Karpas-422 (cell line): ENCODE results near the gene KPTN. TPM values are rescaled to one million over a fixed set of nuclear protein-coding genes. Genes with fewer than 3 reads are reported as not detected.
"Not testable (repeated sequence)": the region's sequence is repeated elsewhere in the genome, so short reads cannot be mapped to it uniquely, and the experiment has no call there.

Experiments
- DNase-seq: peaks from one replicate; pipeline ENCODE4 v3.0.0-alpha.2; 2015
- H2AFZ ChIP-seq: fragments of 200-600 bp; sonication (generic); 2 replicates; pipeline ENCODE4 v1.6.1; 2014; ENCODE audit warnings: antibody characterized with exemption, low read length, mixed read lengths
- H3K27ac ChIP-seq: fragments of 200-600 bp; sonication (generic); 2 replicates; pipeline ENCODE4 v1.5.1; 2014; ENCODE audit warnings: mild to moderate bottlenecking, low read length, moderate library complexity
- H3K27me3 ChIP-seq: fragments of 200-600 bp; sonication (generic); 2 replicates; pipeline ENCODE4 v1.6.1; 2014; ENCODE audit warnings: low read length, mixed read lengths
- H3K36me3 ChIP-seq: fragments of 200-600 bp; sonication (generic); 2 replicates; pipeline ENCODE4 v1.6.1; 2014; ENCODE audit warnings: low read length, mixed read lengths; ENCODE audit not compliant: insufficient read depth
- H3K4me1 ChIP-seq: fragments of 200-600 bp; sonication (generic); 2 replicates; pipeline ENCODE4 v1.6.1; 2014; ENCODE audit warnings: mild to moderate bottlenecking, low read length, mixed read lengths
- H3K4me2 ChIP-seq: fragments of 200-600 bp; sonication (generic); 2 replicates; pipeline ENCODE4 v1.6.1; 2014; ENCODE audit warnings: low read length, low read depth, mild to moderate bottlenecking; ENCODE audit not compliant: poor library complexity, severe bottlenecking
- H3K4me3 ChIP-seq: fragments of 200-600 bp; sonication (generic); 2 replicates; pipeline ENCODE4 v1.5.1; 2014; ENCODE audit warnings: mild to moderate bottlenecking, antibody characterized with exemption, low read length, mixed read lengths
- H3K79me2 ChIP-seq: fragments of 200-600 bp; sonication (generic); 2 replicates; pipeline ENCODE4 v1.6.1; 2014; ENCODE audit warnings: mild to moderate bottlenecking, low read length, mixed read lengths
- H3K9ac ChIP-seq: fragments of 200-600 bp; sonication (generic); 2 replicates; pipeline ENCODE4 v1.6.0; 2014; ENCODE audit warnings: low read length
- H3K9me2 ChIP-seq: fragments of 200-600 bp; sonication (generic), shearing (Covaris generic); replicated peaks from 2 replicates; pipeline ENCODE4 v1.6.0; 2014; ENCODE audit warnings: mild to moderate bottlenecking, low read length, moderate library complexity; ENCODE audit not compliant: insufficient read depth
- H3K9me3 ChIP-seq: fragments of 300-700, 200-600 bp; sonication (generic); 2 replicates; pipeline ENCODE4 v1.6.1; 2014; ENCODE audit warnings: low read length, mixed read lengths
- H4K20me1 ChIP-seq: fragments of 200-600 bp; sonication (generic); 2 replicates; pipeline ENCODE4 v1.6.1; 2014; ENCODE audit warnings: mild to moderate bottlenecking, antibody characterized with exemption, low read length, low read depth; ENCODE audit not compliant: insufficient read depth
- total RNA-seq: library from RNA; depleted of rRNA; stranded (reverse); fragments of >200 nt; shearing (Covaris generic); gene quantifications from 2 replicates; pipeline ENCODE4 v1.2.3, GENCODE V29; 2014; ENCODE audit warnings: low replicate concordance

The KPTN gene
- total RNA-seq, 1 experiment from 2014 or later, result 6.2 TPM

DNA sequence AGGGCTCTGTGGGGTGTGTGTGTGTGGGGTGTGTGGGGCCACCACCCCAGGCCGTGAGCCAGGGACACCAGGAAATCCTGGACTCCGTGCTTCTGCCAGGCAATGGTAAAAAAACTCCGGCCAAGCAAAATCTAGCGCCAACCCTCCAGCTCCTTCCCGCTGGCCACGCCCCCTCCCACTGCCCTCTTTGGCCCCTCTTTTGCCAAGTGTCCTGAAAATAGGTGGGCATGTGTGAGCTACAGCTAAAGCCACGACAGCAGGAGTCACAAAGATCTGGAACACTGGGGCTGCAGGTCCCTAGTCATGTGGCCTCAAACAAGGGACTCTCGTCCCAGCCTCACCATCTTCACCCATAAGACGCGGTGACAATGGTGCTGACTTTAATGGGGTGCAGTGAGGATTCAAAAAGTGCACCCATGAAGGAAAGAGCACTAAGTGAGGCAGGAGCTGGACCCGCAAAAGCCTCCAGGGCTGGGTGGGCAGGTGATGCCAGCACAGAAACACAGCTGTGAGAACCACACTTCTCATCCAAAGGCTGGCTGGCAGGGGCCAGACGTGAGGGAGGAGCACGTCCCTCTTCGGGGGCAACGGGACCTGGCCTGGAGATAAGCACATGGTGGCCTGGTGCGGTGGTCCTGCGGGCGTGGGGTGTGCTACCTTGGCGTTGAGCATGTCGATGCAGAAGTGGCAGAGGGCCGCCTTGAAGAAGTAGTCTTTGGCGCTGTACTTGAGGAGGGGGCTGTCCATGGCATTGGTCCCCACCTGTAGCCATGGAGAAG, 7.5 kb upstream of the KPTN start:
- Histone ChIP-seq H3K9me2 (no peaks in the 10 kb centered on the region), H3K9me3 (no peaks in the 10 kb centered on the region), H3K27me3 (no peaks in the 10 kb centered on the region), H3K36me3 (no peaks in the 10 kb centered on the region), H3K4me3 (no peak overlapping the region), H3K9ac (no peak overlapping the region), H2AFZ (no peak overlapping the region), H4K20me1 (no peaks in the 10 kb centered on the region), H3K79me2 (no peaks in the 10 kb centered on the region), H3K4me1 (no peaks in the 10 kb centered on the region), H3K4me2 (no peak overlapping the region), H3K27ac (no peak overlapping the region)
- DNase-seq, result no peak

DNA sequence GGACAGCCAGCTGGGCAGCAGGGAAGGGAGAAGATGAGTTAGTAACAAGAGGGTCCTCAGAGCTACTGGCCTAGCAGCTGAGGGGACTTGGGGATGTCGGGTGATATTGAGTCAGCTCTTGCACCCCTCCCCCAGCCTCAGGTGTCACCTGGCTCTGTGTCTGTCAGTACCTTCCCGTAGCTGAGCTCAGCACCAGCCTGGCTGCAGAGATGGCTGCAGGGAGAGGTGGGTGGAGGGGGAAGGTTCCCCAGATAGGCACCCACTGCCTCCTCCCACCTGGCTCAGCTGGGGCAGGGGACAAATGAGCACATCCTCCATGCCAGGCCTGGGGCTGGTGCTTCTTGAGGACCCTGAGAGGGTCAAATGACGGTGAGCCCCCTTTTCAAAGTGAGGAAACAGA, 6.8 kb upstream of the KPTN start:
- Histone ChIP-seq H3K27ac (no peak overlapping the region), H3K9me3 (no peaks in the 10 kb centered on the region), H3K9ac (no peak overlapping the region), H3K79me2 (no peaks in the 10 kb centered on the region), H3K9me2 (no peaks in the 10 kb centered on the region), H3K27me3 (no peaks in the 10 kb centered on the region), H3K36me3 (no peaks in the 10 kb centered on the region), H3K4me2 (no peak overlapping the region), H2AFZ (no peak overlapping the region), H4K20me1 (no peaks in the 10 kb centered on the region), H3K4me1 (no peaks in the 10 kb centered on the region), H3K4me3 (no peak overlapping the region)
- DNase-seq, result no peak

- no peaks in the 10 kb centered on the region for H3K9me2 ChIP-seq
- H3K27ac ChIP-seq, result no peak overlapping the region
- H2AFZ ChIP-seq, result no peak overlapping the region
- H3K27me3 ChIP-seq, result no peaks in the 10 kb centered on the region
- no peak for DNase-seq
- H3K79me2 ChIP-seq, result no peaks in the 10 kb centered on the region
- H3K4me1 ChIP-seq, result peaks cover 6% of the 10 kb centered on the region
- H4K20me1 ChIP-seq, result no peaks in the 10 kb centered on the region
- H3K4me3 ChIP-seq, result no peak overlapping the region
- H3K9me3 ChIP-seq, result no peaks in the 10 kb centered on the region
- H3K9ac ChIP-seq, result no peak overlapping the region
- H3K4me2 ChIP-seq, result no peak overlapping the region
- H3K36me3 ChIP-seq, result no peaks in the 10 kb centered on the region
Measured at GRCh38 chr19:47490031-47490430, 6.0 kb upstream of the KPTN start.

- no peaks in the 10 kb centered on the region for H3K9me3 ChIP-seq
- no peak for DNase-seq
- H3K27me3 ChIP-seq, result no peaks in the 10 kb centered on the region
- no peaks in the 10 kb centered on the region for H3K9me2 ChIP-seq
- no peak overlapping the region for H3K9ac ChIP-seq
- H3K4me2 ChIP-seq, result no peak overlapping the region
- H3K36me3 ChIP-seq, result no peaks in the 10 kb centered on the region
- no peak overlapping the region for H2AFZ ChIP-seq
- no peak overlapping the region for H3K4me3 ChIP-seq
- no peaks in the 10 kb centered on the region; the same call in 1 of the 2 replicates for H3K79me2 ChIP-seq
- no peaks in the 10 kb centered on the region for H4K20me1 ChIP-seq
- H3K27ac ChIP-seq, result no peak overlapping the region
- H3K4me1 ChIP-seq, result peaks cover 10% of the 10 kb centered on the region
Measured at GRCh38 chr19:47489072-47489914, 5.3 kb upstream of the KPTN start.

- Histone ChIP-seq H3K9ac (0 out of 2 replicates have a peak overlapping the region, but pooled peaks have one; percentile 20), H3K9me2 (no peaks in the 10 kb centered on the region), H4K20me1 (no peaks in the 10 kb centered on the region), H3K9me3 (no peaks in the 10 kb centered on the region), H3K79me2 (no peaks in the 10 kb centered on the region; the same call in 1 of the 2 replicates), H3K27me3 (no peaks in the 10 kb centered on the region), H3K4me2 (no peak overlapping the region), H3K4me3 (no peak overlapping the region), H3K36me3 (no peaks in the 10 kb centered on the region), H3K27ac (no peak overlapping the region), H3K4me1 (peaks cover 10% of the 10 kb centered on the region), H2AFZ (no peak overlapping the region)
- no peak for DNase-seq
Measured at GRCh38 chr19:47487551-47488515, 3.8 kb upstream of the KPTN start.

DNA sequence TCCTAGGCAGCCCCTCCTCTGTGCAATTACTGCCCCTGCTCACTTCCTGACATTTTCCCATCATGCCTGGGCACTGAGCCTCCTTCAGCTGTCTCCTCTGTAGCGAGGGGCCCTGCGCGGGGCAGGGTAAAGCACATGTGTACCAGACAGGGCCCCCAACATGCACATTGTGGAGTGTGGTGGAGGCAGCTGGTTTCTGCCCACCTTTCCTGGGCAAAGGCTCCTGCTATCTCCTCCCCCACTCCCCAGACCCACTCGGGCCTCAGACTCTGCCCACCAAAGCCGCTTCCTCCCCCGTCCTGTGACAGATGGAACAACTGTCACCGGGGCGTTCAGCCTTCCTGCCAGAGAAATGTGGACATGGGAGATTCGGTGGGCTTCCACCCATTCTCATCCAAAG, 2.9 kb upstream of the KPTN start:
- Histone ChIP-seq H3K4me3 (no peak overlapping the region), H3K27me3 (no peaks in the 10 kb centered on the region), H3K4me2 (no peak overlapping the region), H3K27ac (no peak overlapping the region), H3K9ac (no peak overlapping the region), H3K79me2 (no peaks in the 10 kb centered on the region; the same call in 1 of the 2 replicates), H3K36me3 (no peaks in the 10 kb centered on the region), H2AFZ (no peak overlapping the region), H3K9me3 (no peaks in the 10 kb centered on the region), H4K20me1 (no peaks in the 10 kb centered on the region), H3K4me1 (peaks cover 10% of the 10 kb centered on the region), H3K9me2 (no peaks in the 10 kb centered on the region)
- no peak for DNase-seq

GRCh38 chr19:47486220-47486619, 2.2 kb upstream of the KPTN start:
- H3K4me3 ChIP-seq, H4K20me1 ChIP-seq, H3K27ac ChIP-seq, H3K9ac ChIP-seq, DNase-seq, H3K9me2 ChIP-seq, H3K4me1 ChIP-seq, H3K4me2 ChIP-seq, H3K27me3 ChIP-seq, H2AFZ ChIP-seq, H3K9me3 ChIP-seq, H3K79me2 ChIP-seq, H3K36me3 ChIP-seq: not testable (repeated sequence)
